Hematopoietic multipotent progenitor cell (in vitro differentiated cells): ENCODE measurements around the gene WWOX. TPM values are rescaled to one million over a fixed set of nuclear protein-coding genes. Genes with fewer than 3 reads are reported as not detected.
A peak's percentile ranks its signal among the peaks of the same experiment; 100 is the strongest.

ENCODE experiments used
- DNase-seq, 3 donors: peaks; one replicate each; pipeline ENCODE4 v3.0.0-alpha.2; 2011 to 2015; ENCODE audit warnings: low read depth in 2 of 3, low spot score in 2 of 3
- total RNA-seq: library from RNA; depleted of rRNA; stranded (reverse); fragments of >200 nt; gene quantifications from one replicate; pipeline ENCODE4 v1.2.3, GENCODE V29; 2012

Gene WWOX
- total RNA-seq, 1 donor: 24.8 TPM

- no peak for DNase-seq
Observed at GRCh38 chr16:79008036-79008868, 908.8 kb downstream of the WWOX start.

GRCh38 chr16:79008869-79009179 lies 909.4 kb downstream of the WWOX start:
- no peak for DNase-seq

GRCh38 chr16:79009896-79010295 lies 910.4 kb downstream of the WWOX start:
- no peak for DNase-seq

GRCh38 chr16:79011282-79011681 lies 911.8 kb downstream of the WWOX start:
- no peak for DNase-seq

GRCh38 chr16:79012671-79013434 lies 913.4 kb downstream of the WWOX start:
- DNase-seq: peak in 2 of 3 donors; percentile 22 to 71

- no peak for DNase-seq
Observed at GRCh38 chr16:79013930-79014660, 914.6 kb downstream of the WWOX start.

GRCh38 chr16:79018650-79019429 lies 919.4 kb downstream of the WWOX start:
- no peak for DNase-seq

- peak in 1 of 3 donors; percentile 59 for DNase-seq
Observed at GRCh38 chr16:79019431-79019830, 920.0 kb downstream of the WWOX start.

- no peak for DNase-seq
Observed at GRCh38 chr16:79021991-79022630, 922.7 kb downstream of the WWOX start.

GRCh38 chr16:79026117-79026516 lies 926.7 kb downstream of the WWOX start:
- DNase-seq: no peak

- DNase-seq: no peak
Observed at GRCh38 chr16:79036541-79036940, 937.1 kb downstream of the WWOX start.

GRCh38 chr16:79037521-79038373 lies 938.3 kb downstream of the WWOX start:
- DNase-seq: no peak

- no peak for DNase-seq
Observed at GRCh38 chr16:79041206-79041605, 941.8 kb downstream of the WWOX start.

- no peak for DNase-seq
Observed at GRCh38 chr16:79042141-79042540, 942.7 kb downstream of the WWOX start.

- no peak for DNase-seq
Observed at GRCh38 chr16:79042886-79043285, 943.4 kb downstream of the WWOX start.

- no peak for DNase-seq
Observed at GRCh38 chr16:79045191-79045590, 945.7 kb downstream of the WWOX start.

GRCh38 chr16:79047337-79047736 lies 947.9 kb downstream of the WWOX start:
- DNase-seq: peak in 2 of 3 donors; percentile 24 to 44

GRCh38 chr16:79049040-79049439 lies 949.6 kb downstream of the WWOX start:
- DNase-seq: no peak

GRCh38 chr16:79050063-79050462 lies 950.6 kb downstream of the WWOX start:
- DNase-seq: no peak
